Naive thymus-derived CD4-positive, alpha-beta T cell (primary cell): ENCODE results near the gene AFTPH. TPM values are rescaled to one million over a fixed set of nuclear protein-coding genes. Genes with fewer than 3 reads are reported as not detected.
A peak's percentile ranks its signal among the peaks of the same experiment; 100 is the strongest.
"Not testable (repeated sequence)": the region's sequence is repeated elsewhere in the genome, so short reads cannot be mapped to it uniquely, and the experiment has no call there.

Experiments
- ATAC-seq: fragments of 150-1000 bp; cut with Tn5 transposase; 2 replicates; pipeline ENCODE4 v1.10.0; 2021; ENCODE audit warnings: mild to moderate bottlenecking, moderate library complexity
- CTCF ChIA-PET: fragments of 350-600 bp; sonication (Branson Sonifier 250); formaldehyde crosslinking; loops from one replicate; lab custom pipeline; 2021; ENCODE audit warnings: antibody characterized with exemption; lab: Charles Lee
- POLR2A ChIA-PET: fragments of 350-600 bp; sonication (Branson Sonifier 250); formaldehyde crosslinking; loops from one replicate; lab custom pipeline; 2021; ENCODE audit warnings: antibody characterized with exemption, inconsistent platforms; lab: Charles Lee
- DNase-seq, 9 donors: peaks; one replicate each; pipeline versions ENCODE4 v3.0.0 to v3.0.0-alpha.2; 2020 to 2022; ENCODE audit warnings: mixed read lengths in 1 of 9
- H3K27ac ChIP-seq: one replicate; pipeline ENCODE4 v1.7.0; 2013; ENCODE audit warnings: mild to moderate bottlenecking, low read depth, low read length, moderate library complexity
- H3K27me3 ChIP-seq, 2 donors: one replicate each; pipeline ENCODE4 v1.7.0; 2013; ENCODE audit warnings: low read length in 2 of 2, mild to moderate bottlenecking in 2 of 2, moderate library complexity in 2 of 2; ENCODE audit not compliant: control insufficient read depth in 2 of 2, insufficient read depth in 2 of 2
- H3K36me3 ChIP-seq, 3 experiments: 1 replicate in 2 of 3; 2 replicates in 1 of 3; pipeline ENCODE4 v1.7.0; 2013; ENCODE audit warnings: low read length in 3 of 3, mild to moderate bottlenecking in 3 of 3, moderate library complexity in 1 of 3; ENCODE audit not compliant: insufficient read depth in 3 of 3, control insufficient read depth in 2 of 3
- H3K4me1 ChIP-seq, 2 donors: one replicate each; pipeline ENCODE4 v1.7.0; 2013; ENCODE audit warnings: low read length in 2 of 2, mild to moderate bottlenecking in 2 of 2, moderate library complexity in 1 of 2; ENCODE audit not compliant: control insufficient read depth in 2 of 2, insufficient read depth in 2 of 2
- H3K4me3 ChIP-seq: 2 replicates; pipeline ENCODE4 v1.7.0; 2013; ENCODE audit warnings: mild to moderate bottlenecking, low read length
- H3K9me3 ChIP-seq, 3 experiments: 1 replicate in 2 of 3; 2 replicates in 1 of 3; pipeline ENCODE4 v1.7.0; 2013; ENCODE audit warnings: low read length in 3 of 3; ENCODE audit not compliant: control insufficient read depth in 2 of 3
- H3K27ac Mint-ChIP-seq, 9 donors: one replicate each; pipeline ENCODE4 v1.8.0; 2020 to 2022; ENCODE audit warnings: mixed read lengths in 9 of 9, mild to moderate bottlenecking in 8 of 9, moderate library complexity in 5 of 9, inconsistent platforms in 2 of 9
- H3K27me3 Mint-ChIP-seq, 5 donors: one replicate each; pipeline ENCODE4 v1.8.0; 2021 to 2022; ENCODE audit warnings: mixed read lengths in 5 of 5, mild to moderate bottlenecking in 1 of 5
- H3K36me3 Mint-ChIP-seq, 5 donors: one replicate each; pipeline ENCODE4 v1.8.0; 2020 to 2022; ENCODE audit warnings: mixed read lengths in 5 of 5, mild to moderate bottlenecking in 3 of 5, inconsistent platforms in 1 of 5
- H3K4me1 Mint-ChIP-seq, 7 donors: one replicate each; pipeline ENCODE4 v1.8.0; 2020 to 2022; ENCODE audit warnings: mixed read lengths in 7 of 7, mild to moderate bottlenecking in 3 of 7, inconsistent platforms in 1 of 7
- H3K4me3 Mint-ChIP-seq, 10 donors: one replicate each; pipeline ENCODE4 v1.8.0; 2020 to 2022; ENCODE audit warnings: mild to moderate bottlenecking in 10 of 10, mixed read lengths in 10 of 10, moderate library complexity in 6 of 10, inconsistent platforms in 2 of 10
- H3K9me3 Mint-ChIP-seq, 11 donors: one replicate each; pipeline ENCODE4 v1.8.0; 2020 to 2022; ENCODE audit warnings: mixed read lengths in 11 of 11, mild to moderate bottlenecking in 4 of 11, inconsistent platforms in 1 of 11, moderate library complexity in 1 of 11
- intact Hi-C, 2 donors: fragments of 100-400 bp; cut with micrococcal nuclease; formaldehyde crosslinking; loops; one replicate each; pipeline ENCODE4 v1.15.1; 2023
- polyA plus RNA-seq, 2 donors: library from polyadenylated mRNA; unstranded; fragments of 300-500 nt; fragmentation: Illumina TruSeq; gene quantifications; one replicate each; pipeline ENCODE4 v1.2.3, GENCODE V29; 2021
- total RNA-seq, 6 experiments: library from RNA in 5 of 6; stranded (reverse) in 5 of 6; gene quantifications; 1 replicate in 5 of 6; 2 replicates in 1 of 6; pipeline ENCODE4 v1.2.3 and lab custom pipeline; 2021 to 2026

Gene AFTPH
- total and polyA plus RNA-seq, 7 experiments from 2014 or later, result 19.7 to 46.2 (median 36.0) TPM

- Histone ChIP-seq H3K27ac (peak overlapping the region; percentile 85), H3K4me1 (peaks cover 22 to 26% of the 10 kb centered on the region in 2 donors), H3K36me3 (peaks cover 0 to 8% (median 0%) of the 10 kb centered on the region in 3 experiments), H3K4me3 (peak overlapping the region; percentile 99), H3K27me3 (no peaks in the 10 kb centered on the region), H3K9me3 (no peaks in the 10 kb centered on the region)
- ChIA-PET CTCF (interaction anchor here (1.1 to 3.7 kb wide), 9 partner anchors 15 to 343 kb away, joined by 3 to 49 read pairs (median 16); partner anchors contain the start of gene SERTAD2), POLR2A (interaction anchor here (0.8 to 2.9 kb wide), 10 partner anchors 29 to 702 kb away, joined by 3 to 36 read pairs (median 5); partner anchors contain the start of genes ACTR2, RAB1A and SERTAD2)
- H3K4me1 Mint-ChIP-seq, result peaks cover 15 to 56% (median 47%) of the 10 kb centered on the region in 7 donors
- intact Hi-C loops, result loop anchor here (1.0 to 10.0 kb wide), 24 partner anchors 10 to 1820 kb away; partner anchors contain the start of genes ACTR2 (in 2 of the 2), CEP68 (in 2 of the 2), PELI1 (in 2 of the 2) and RAB1A (in 2 of the 2)
- ATAC-seq, result peak; percentile 12
- H3K27me3 Mint-ChIP-seq, result peaks cover 0 to 11% (median 0%) of the 10 kb centered on the region in 5 donors
- peaks cover 0 to 12% (median 0%) of the 10 kb centered on the region in 5 donors for H3K36me3 Mint-ChIP-seq
- DNase-seq, result peak in 5 of 9 donors; percentile 15 to 46 (median 37)
- peak overlapping the region; percentile 93 to 99 (median 99) for H3K27ac Mint-ChIP-seq
- H3K4me3 Mint-ChIP-seq, result peak overlapping the region; percentile 94 to 100 (median 99)
- peaks cover 0 to 2% (median 0%) of the 10 kb centered on the region in 11 donors for H3K9me3 Mint-ChIP-seq
These were observed 632 bp downstream of the AFTPH start for GRCh38 chr2:64524604-64525316.

GRCh38 chr2:64525317-64525613 lies 1.1 kb downstream of the AFTPH start:
- Histone ChIP-seq H3K4me1 (peaks cover 22 to 30% of the 10 kb centered on the region in 2 donors), H3K4me3 (peak overlapping the region; percentile 99), H3K27me3 (no peaks in the 10 kb centered on the region), H3K36me3 (peaks cover 0 to 8% (median 0%) of the 10 kb centered on the region in 3 experiments), H3K27ac (peak overlapping the region; percentile 85), H3K9me3 (no peaks in the 10 kb centered on the region)
- Mint-ChIP-seq H3K27ac (peak overlapping the region; percentile 83 to 99 (median 98)), H3K4me1 (peaks cover 15 to 60% (median 50%) of the 10 kb centered on the region in 7 donors), H3K36me3 (peaks cover 0 to 12% (median 0%) of the 10 kb centered on the region in 5 donors), H3K4me3 (peak overlapping the region; percentile 94 to 100 (median 99)), H3K9me3 (peaks cover 0 to 2% (median 0%) of the 10 kb centered on the region in 11 donors), H3K27me3 (peaks cover 0 to 7% (median 0%) of the 10 kb centered on the region in 5 donors)
- intact Hi-C loops, result loop anchor here (2.0 to 10.0 kb wide), 4 partner anchors 16 to 1820 kb away; partner anchors contain the start of genes EHBP1 (in 1 of the 2), SERTAD2 (in 1 of the 2) and SLC1A4 (in 1 of the 2)
- POLR2A ChIA-PET, result interaction anchor here (1.0 to 2.1 kb wide), 4 partner anchors 59 to 605 kb away, joined by 3 to 14 read pairs (median 4); partner anchors contain the start of genes RAB1A and SERTAD2
- DNase-seq (peak in 3 of 9 donors; percentile 4 to 64 (median 5)), ATAC-seq (no peak)
- CTCF ChIA-PET, result interaction anchor here (3.2 to 3.7 kb wide), 3 partner anchors 35 to 343 kb away, joined by 18 to 49 read pairs (median 49); no protein-coding TSS in a partner anchor

- ChIA-PET POLR2A (interaction anchor here (1.2 to 1.4 kb wide), 2 partner anchors 41 to 604 kb away, joined by 3 to 4 read pairs; partner anchors contain the start of gene RAB1A), CTCF (interaction anchor here (0.6 to 3.7 kb wide), 2 partner anchors 36 to 197 kb away, joined by 4 to 49 read pairs; no protein-coding TSS in a partner anchor)
- Mint-ChIP-seq H3K9me3 (peaks cover 0 to 2% (median 0%) of the 10 kb centered on the region in 11 donors), H3K27ac (peak overlapping the region in 4 of 9 donors; percentile 2 to 99 (median 72)), H3K27me3 (peaks cover 0 to 7% (median 0%) of the 10 kb centered on the region in 5 donors), H3K4me3 (peak overlapping the region; percentile 94 to 100 (median 99)), H3K36me3 (peaks cover 0 to 12% (median 0%) of the 10 kb centered on the region in 5 donors), H3K4me1 (peaks cover 15 to 66% (median 55%) of the 10 kb centered on the region in 7 donors)
- Histone ChIP-seq H3K27me3 (no peaks in the 10 kb centered on the region), H3K4me3 (peak overlapping the region; percentile 99), H3K36me3 (peaks cover 0 to 8% (median 0%) of the 10 kb centered on the region in 3 experiments), H3K9me3 (no peaks in the 10 kb centered on the region), H3K27ac (no peak overlapping the region), H3K4me1 (peaks cover 22 to 31% of the 10 kb centered on the region in 2 donors)
- ATAC-seq, result no peak
- intact Hi-C loops, result loop anchor here in 1 of 2 donors (10.0 kb wide), 1 partner anchor 1821 kb away; the partner anchor contains the start of gene EHBP1
- DNase-seq, result no peak
These were observed 1.9 kb downstream of the AFTPH start for GRCh38 chr2:64526034-64526433.

GRCh38 chr2:64530946-64531345 lies 6.8 kb downstream of the AFTPH start:
- H3K36me3 ChIP-seq, DNase-seq, H3K9me3 ChIP-seq, POLR2A ChIA-PET, H3K27me3 ChIP-seq, H3K4me3 Mint-ChIP-seq, H3K27ac Mint-ChIP-seq, H3K9me3 Mint-ChIP-seq, intact Hi-C loops, H3K4me3 ChIP-seq, ATAC-seq, H3K27me3 Mint-ChIP-seq, H3K27ac ChIP-seq, CTCF ChIA-PET: not testable (repeated sequence)
- H3K4me1 Mint-ChIP-seq, result peaks cover 35 to 90% (median 75%) of the 10 kb centered on the region in 7 donors
- peaks cover 0 to 17% (median 4%) of the 10 kb centered on the region in 5 donors for H3K36me3 Mint-ChIP-seq
- H3K4me1 ChIP-seq, result peaks cover 19 to 30% of the 10 kb centered on the region in 2 donors

- Mint-ChIP-seq H3K36me3 (peaks cover 0 to 20% (median 6%) of the 10 kb centered on the region in 5 donors), H3K27ac (peak overlapping the region in 3 of 9 donors; percentile 9 to 81 (median 72)), H3K4me3 (peak overlapping the region in 8 of 10 donors; percentile 18 to 54 (median 35)), H3K27me3 (no peaks in the 10 kb centered on the region), H3K9me3 (no peaks in the 10 kb centered on the region), H3K4me1 (peaks cover 39 to 86% (median 69%) of the 10 kb centered on the region in 7 donors)
- DNase-seq, result no peak
- Histone ChIP-seq H3K9me3 (no peaks in the 10 kb centered on the region), H3K4me1 (peaks cover 10 to 23% of the 10 kb centered on the region in 2 donors), H3K4me3 (no peak overlapping the region), H3K27ac (no peak overlapping the region), H3K36me3 (no peaks in the 10 kb centered on the region), H3K27me3 (no peaks in the 10 kb centered on the region)
- ChIA-PET CTCF (no interaction called here), POLR2A (no interaction called here)
- intact Hi-C loops, result no loop called here
- ATAC-seq, result no peak
These were observed 7.9 kb downstream of the AFTPH start for GRCh38 chr2:64532030-64532429.

GRCh38 chr2:64533882-64534281 lies 9.8 kb downstream of the AFTPH start:
- intact Hi-C loops, result loop anchor here in 1 of 2 donors (1.0 kb wide), 1 partner anchor 10 kb away; the partner anchor contains the start of gene AFTPH
- peak overlapping the region in 2 of 10 donors; percentile 42 to 54 for H3K4me3 Mint-ChIP-seq
- Histone ChIP-seq H3K36me3 (no peaks in the 10 kb centered on the region), H3K27ac (no peak overlapping the region), H3K4me3 (no peak overlapping the region), H3K9me3 (no peaks in the 10 kb centered on the region), H3K4me1 (peaks cover 4 to 19% of the 10 kb centered on the region in 2 donors), H3K27me3 (no peaks in the 10 kb centered on the region)
- H3K27me3 Mint-ChIP-seq, result no peaks in the 10 kb centered on the region
- peak overlapping the region in 1 of 9 donors; percentile 60 for H3K27ac Mint-ChIP-seq
- H3K9me3 Mint-ChIP-seq, result no peaks in the 10 kb centered on the region
- ChIA-PET POLR2A (interaction anchor here (1.6 kb wide), 1 partner anchor 11 kb away, joined by 5 read pairs; no protein-coding TSS in a partner anchor), CTCF (no interaction called here)
- peaks cover 0 to 11% (median 6%) of the 10 kb centered on the region in 5 donors for H3K36me3 Mint-ChIP-seq
- ATAC-seq, result no peak
- peaks cover 31 to 87% (median 62%) of the 10 kb centered on the region in 7 donors for H3K4me1 Mint-ChIP-seq
- no peak for DNase-seq
